Left hindlimb (tissue), 1 donor: ENCODE results near the gene NOX5.
"Not testable (repeated sequence)": the region's sequence is repeated elsewhere in the genome, so short reads cannot be mapped to it uniquely, and the experiment has no call there.

Experiments used
- DNase-seq: peaks from one replicate; pipeline ENCODE4 v3.0.0-alpha.2; 2018

The NOX5 gene

GRCh38 chr15:69014454-69014853, at the start of gene NOX5:
Gene NOX5, plus strand, starts transcription at chr15:69014695. Its CDS starts 41 bp downstream, at chr15:69014736.
- no peak for DNase-seq

GRCh38 chr15:68966996-68967395, 47.5 kb upstream of the NOX5 start:
- no peak for DNase-seq

GRCh38 chr15:68967948-68968347, 46.5 kb upstream of the NOX5 start:
- DNase-seq, result no peak

- DNase-seq, result no peak
Observed at GRCh38 chr15:68969298-68969697, 45.2 kb upstream of the NOX5 start.

GRCh38 chr15:68972201-68973065, 42.1 kb upstream of the NOX5 start:
- no peak for DNase-seq

- DNase-seq, result not testable (repeated sequence)
Observed at GRCh38 chr15:68975651-68976160, 38.8 kb upstream of the NOX5 start.

GRCh38 chr15:68977426-68977825, 37.1 kb upstream of the NOX5 start:
- DNase-seq, result not testable (repeated sequence)

- DNase-seq, result no peak
Observed at GRCh38 chr15:68979006-68979405, 35.5 kb upstream of the NOX5 start.

- DNase-seq, result no peak
Observed at GRCh38 chr15:68979816-68980215, 34.7 kb upstream of the NOX5 start.

GRCh38 chr15:68980786-68981185, 33.7 kb upstream of the NOX5 start:
- DNase-seq, result no peak

- DNase-seq, result no peak
Observed at GRCh38 chr15:68981941-68982340, 32.6 kb upstream of the NOX5 start.

- no peak for DNase-seq
Observed at GRCh38 chr15:68982976-68983563, 31.4 kb upstream of the NOX5 start.

GRCh38 chr15:68983961-68984481, 30.5 kb upstream of the NOX5 start:
- DNase-seq, result no peak

GRCh38 chr15:68984586-68984985, 29.9 kb upstream of the NOX5 start:
- no peak for DNase-seq

- DNase-seq, result no peak
Observed at GRCh38 chr15:68985361-68985891, 29.1 kb upstream of the NOX5 start.

- no peak for DNase-seq
Observed at GRCh38 chr15:68986322-68986721, 28.2 kb upstream of the NOX5 start.

GRCh38 chr15:68987120-68987519, 27.4 kb upstream of the NOX5 start:
- no peak for DNase-seq

- no peak for DNase-seq
Observed at GRCh38 chr15:68987676-68988075, 26.8 kb upstream of the NOX5 start.

- no peak for DNase-seq
Observed at GRCh38 chr15:68989541-68990230, 24.8 kb upstream of the NOX5 start.

- no peak for DNase-seq
Observed at GRCh38 chr15:68990231-68990991, 24.1 kb upstream of the NOX5 start.

GRCh38 chr15:68990992-68991500, 23.4 kb upstream of the NOX5 start:
- DNase-seq, result no peak

GRCh38 chr15:68991723-68992122, 22.8 kb upstream of the NOX5 start:
- DNase-seq, result no peak
